Caki2 (cell line): Measurements from ENCODE around the gene ACAP1. TPM values are rescaled to one million over a fixed set of nuclear protein-coding genes. Genes with fewer than 3 reads are reported as not detected.
"Not testable (repeated sequence)": the region's sequence is repeated elsewhere in the genome, so short reads cannot be mapped to it uniquely, and the experiment has no call there.

Source experiments
- DNase-seq: peaks from one replicate; pipeline ENCODE4 v3.0.0-alpha.2; 2015; ENCODE audit warnings: low read depth
- in situ Hi-C: cut with HindIII; loops from 2 replicates; pipeline ENCODE4 v1.10.0; 2016; ENCODE audit warnings: low sequenced_read_pairs, low pct_unique_long_range_greater_than_20kb, mixed read lengths
- total RNA-seq: library from RNA; depleted of rRNA; stranded (reverse); fragments of >200 nt; shearing (Covaris generic); gene quantifications from 2 replicates; pipeline ENCODE4 v1.2.3, GENCODE V29; 2014; ENCODE audit warnings: low replicate concordance

ACAP1 gene
- total RNA-seq, 1 experiment from 2014 or later, result 26.4 TPM

GRCh38 chr17:7367918-7368598 is 31.7 kb downstream of the ACAP1 start:
- DNase-seq, result no peak
- in situ Hi-C loops, result no loop called here

- in situ Hi-C loops, DNase-seq: not testable (repeated sequence)
Observed at GRCh38 chr17:7368599-7368994, 32.3 kb downstream of the ACAP1 start.

GRCh38 chr17:7369825-7370224 is 33.5 kb downstream of the ACAP1 start:
- DNase-seq, result no peak
- in situ Hi-C loops, result no loop called here

- in situ Hi-C loops, result no loop called here
- no peak for DNase-seq
Observed at GRCh38 chr17:7370853-7371252, 34.5 kb downstream of the ACAP1 start.

- in situ Hi-C loops, result no loop called here
Observed at GRCh38 chr17:7374353-7374752, 38.0 kb downstream of the ACAP1 start.

GRCh38 chr17:7379134-7379533 is 42.8 kb downstream of the ACAP1 start:
- DNase-seq, result no peak
- in situ Hi-C loops, result no loop called here

More at GRCh38 chr17:7374353-7374752, 38.0 kb downstream of the ACAP1 start:
- DNase-seq, result no peak

GRCh38 chr17:7380321-7380720 is 44.0 kb downstream of the ACAP1 start:
- no peak for DNase-seq
- in situ Hi-C loops, result no loop called here

- DNase-seq, result no peak
- in situ Hi-C loops, result no loop called here
Observed at GRCh38 chr17:7380855-7381683, 44.7 kb downstream of the ACAP1 start, which contains the start of gene TNK1. Gene TNK1, plus strand, starts transcription at chr17:7381089. Its CDS starts 1,838 bp downstream, at chr17:7382927.

GRCh38 chr17:7382901-7383300 is 46.6 kb downstream of the ACAP1 start:
- in situ Hi-C loops, result no loop called here
- no peak for DNase-seq

GRCh38 chr17:7383371-7383741 is 47.0 kb downstream of the ACAP1 start:
- no peak for DNase-seq
- in situ Hi-C loops, result no loop called here

GRCh38 chr17:7383742-7384488 is 47.6 kb downstream of the ACAP1 start:
- in situ Hi-C loops, result no loop called here
- DNase-seq, result no peak

GRCh38 chr17:7384489-7385081 is 48.3 kb downstream of the ACAP1 start:
- DNase-seq, result no peak
- in situ Hi-C loops, result no loop called here

- in situ Hi-C loops, result no loop called here
- DNase-seq, result no peak
Observed at GRCh38 chr17:7388856-7389255, 52.5 kb downstream of the ACAP1 start.

GRCh38 chr17:7389924-7390910 is 53.9 kb downstream of the ACAP1 start:
- in situ Hi-C loops, result no loop called here
- no peak for DNase-seq

GRCh38 chr17:7391307-7391706 is 55.0 kb downstream of the ACAP1 start:
- no peak for DNase-seq
- in situ Hi-C loops, result no loop called here

- in situ Hi-C loops, result no loop called here
- no peak for DNase-seq
Observed at GRCh38 chr17:7392696-7393612, 56.6 kb downstream of the ACAP1 start.
